ENCODE results near the gene SQOR.

Gene SQOR

DNA sequence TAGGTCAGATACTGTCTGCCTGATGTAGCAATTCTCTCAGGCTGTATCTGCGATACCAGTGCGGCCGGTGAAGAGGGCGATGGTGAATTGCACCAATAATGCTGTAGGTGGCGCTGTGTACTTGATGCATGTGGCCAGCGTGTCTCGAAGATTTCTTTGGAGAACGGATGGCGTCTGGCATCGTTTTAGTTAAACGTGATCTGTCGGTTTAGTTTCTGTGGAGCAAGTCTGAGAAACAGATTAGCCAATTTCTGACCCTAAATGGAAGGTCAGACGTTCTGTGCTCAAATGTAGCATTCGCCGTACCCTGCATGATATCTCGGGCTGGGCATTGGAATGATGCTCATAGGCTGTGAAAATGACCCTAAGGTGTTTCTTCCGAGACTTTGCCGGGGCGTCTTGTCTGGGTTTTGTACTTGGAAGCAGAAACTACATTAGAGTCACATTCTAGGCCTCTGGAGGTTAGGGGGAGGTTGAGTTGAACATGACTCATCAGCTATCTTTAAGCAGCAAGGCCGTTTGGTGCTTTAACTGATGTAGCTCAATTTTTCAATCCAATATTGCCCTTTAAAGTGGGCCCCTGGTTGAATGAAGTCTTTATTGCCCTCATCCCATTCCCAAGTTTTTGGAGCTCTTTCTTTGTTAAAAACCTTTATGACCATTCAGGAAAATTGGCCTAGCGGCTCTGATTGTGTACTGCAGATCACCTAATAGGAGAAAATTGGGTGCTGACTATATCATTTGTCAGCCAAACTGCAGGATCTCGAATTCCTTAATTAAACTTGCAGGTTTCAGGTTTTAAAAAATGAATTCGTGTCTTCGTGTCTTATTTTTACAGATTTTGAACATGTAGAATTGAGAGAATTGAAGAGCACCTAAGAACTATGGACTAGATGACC, 80.0 kb downstream of the SQOR start:
- peak; percentile 65 for DNase-seq

DNA sequence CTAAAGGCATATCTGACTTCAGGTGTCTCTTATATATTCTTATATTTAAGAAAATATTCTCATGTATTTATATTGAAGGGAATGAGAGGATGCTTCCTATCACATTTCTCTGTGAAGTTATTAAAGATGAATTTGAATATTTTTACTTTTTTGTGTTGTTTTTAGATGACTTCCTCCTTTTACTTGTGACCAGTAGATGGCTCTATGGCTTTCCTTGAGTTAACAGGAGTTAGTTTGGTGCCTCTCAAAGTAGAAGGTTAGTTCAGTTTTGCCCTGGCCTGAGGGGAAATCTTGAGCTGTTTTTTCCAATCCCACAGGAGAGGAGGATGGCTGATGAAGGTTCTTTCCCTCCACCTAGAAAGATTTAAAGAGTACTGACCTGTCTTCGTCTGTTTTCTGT, 80.7 kb downstream of the SQOR start:
- peak; percentile 7 for DNase-seq

DNA sequence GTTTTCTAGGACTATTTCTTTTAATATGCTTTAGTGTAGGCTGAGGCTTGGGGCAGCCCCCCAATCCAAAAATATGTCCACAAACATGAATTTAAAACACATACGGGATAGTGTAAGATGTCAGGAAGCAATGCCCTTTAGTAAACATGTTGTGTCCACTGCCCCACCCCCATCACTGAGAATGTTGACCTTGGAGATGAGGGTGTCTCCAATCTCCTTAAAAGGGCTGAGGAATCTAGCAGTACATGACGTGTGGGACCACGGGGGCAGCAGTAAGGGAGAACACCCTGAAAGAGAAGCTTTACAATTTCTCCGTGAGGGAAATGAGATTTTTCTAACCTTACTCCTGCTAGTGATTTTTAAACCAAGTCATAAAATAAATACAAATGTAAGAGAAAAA, 84.7 kb downstream of the SQOR start:
- no peak for DNase-seq

DNA sequence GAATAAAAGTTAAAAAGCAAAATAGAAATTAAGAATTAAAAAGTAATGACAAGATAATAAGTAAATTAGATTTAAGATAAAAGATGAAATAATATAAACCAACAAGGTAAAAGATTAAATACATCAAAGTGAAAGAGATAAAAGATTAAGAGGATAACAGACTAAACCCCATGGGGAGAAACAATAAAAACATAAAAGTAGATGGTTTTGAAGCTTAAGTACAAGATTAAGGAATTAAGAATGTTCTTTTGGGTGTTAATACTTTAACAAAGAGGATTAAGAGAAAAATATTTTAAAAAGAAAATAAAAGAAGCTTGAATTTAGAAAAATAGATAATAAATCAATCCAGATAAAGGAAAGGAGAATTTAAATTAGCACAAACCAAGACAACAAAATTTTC, 85.4 kb downstream of the SQOR start:
- no peak for DNase-seq

DNA sequence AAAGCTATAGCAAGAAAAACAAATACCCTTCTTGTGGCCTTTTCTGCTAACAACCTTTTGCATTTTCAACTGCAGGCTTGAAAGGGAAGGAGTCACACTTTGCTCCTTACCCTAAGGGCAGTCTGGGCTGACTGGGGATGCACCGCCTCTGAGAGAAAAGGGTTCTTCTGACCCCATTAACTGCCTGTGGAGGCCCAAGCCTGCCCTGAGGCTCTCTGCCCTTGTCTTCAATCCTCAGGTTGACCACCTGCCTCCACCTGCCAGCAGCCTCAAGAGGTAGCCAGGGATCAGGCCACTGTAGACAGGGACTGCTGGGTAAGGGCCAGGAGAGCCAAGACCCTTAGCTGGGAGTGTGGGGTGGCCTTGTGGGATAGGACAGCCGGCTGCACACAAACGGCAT, 93.8 kb downstream of the SQOR start:
- no peak for DNase-seq

DNA sequence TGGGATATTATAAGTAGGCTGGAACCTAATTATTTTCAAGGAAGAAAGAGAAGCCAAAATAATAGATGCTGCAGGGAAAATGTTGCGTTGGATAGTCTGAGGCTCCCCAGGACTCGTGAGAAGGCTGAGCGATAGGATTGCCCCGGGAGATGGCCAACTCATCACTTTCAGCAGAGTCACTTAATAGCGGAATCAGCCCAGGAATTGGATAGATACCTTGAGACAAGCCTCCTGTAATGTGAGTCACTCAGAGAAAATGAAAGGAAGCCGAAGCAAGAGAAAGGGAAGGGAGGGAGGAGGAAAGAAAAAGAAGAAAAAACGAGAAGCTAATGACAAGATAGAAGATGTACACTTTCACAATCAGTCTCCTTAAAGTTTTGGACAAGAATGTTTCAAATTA, 94.3 kb downstream of the SQOR start:
- DNase-seq: peak; percentile 10

DNA sequence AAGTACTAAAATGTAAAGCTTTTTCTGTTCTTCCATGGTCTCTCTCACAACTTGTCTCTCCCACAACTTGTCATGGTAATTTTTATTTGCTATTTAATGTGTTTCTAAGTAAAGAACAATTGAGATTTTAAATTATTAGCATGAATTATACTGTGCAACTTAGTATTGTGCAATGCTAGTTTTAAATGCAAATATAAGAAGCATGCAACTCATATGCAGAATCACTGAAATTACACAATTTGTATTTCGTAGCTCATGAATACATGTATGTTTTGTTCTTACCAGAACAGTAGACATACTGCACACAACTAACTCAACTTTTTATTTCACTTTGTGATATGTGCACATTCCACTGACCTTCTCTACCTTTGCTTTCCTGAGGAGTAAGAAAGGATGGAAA, 96.5 kb downstream of the SQOR start:
- DNase-seq: no peak

DNA sequence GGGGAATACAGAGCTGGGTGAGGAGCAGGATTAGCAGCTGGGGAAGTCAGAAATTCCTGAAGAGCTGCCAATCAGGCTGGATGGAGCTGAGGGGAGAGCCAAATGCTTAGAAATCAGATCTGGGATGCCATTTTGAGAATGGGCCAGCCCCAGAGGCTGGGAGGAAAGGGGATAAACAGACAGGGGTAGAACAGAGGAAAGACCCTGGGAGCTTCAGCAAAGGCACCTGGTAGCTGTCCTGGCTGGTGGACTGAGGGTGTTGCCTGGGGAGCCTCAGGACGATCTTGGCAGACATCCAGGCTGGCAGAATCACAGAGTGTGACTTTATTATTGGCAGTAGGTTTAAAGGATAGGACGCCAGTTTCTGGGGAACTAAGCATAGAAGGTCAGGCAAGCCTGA, 97.8 kb downstream of the SQOR start:
- no peak for DNase-seq

DNA sequence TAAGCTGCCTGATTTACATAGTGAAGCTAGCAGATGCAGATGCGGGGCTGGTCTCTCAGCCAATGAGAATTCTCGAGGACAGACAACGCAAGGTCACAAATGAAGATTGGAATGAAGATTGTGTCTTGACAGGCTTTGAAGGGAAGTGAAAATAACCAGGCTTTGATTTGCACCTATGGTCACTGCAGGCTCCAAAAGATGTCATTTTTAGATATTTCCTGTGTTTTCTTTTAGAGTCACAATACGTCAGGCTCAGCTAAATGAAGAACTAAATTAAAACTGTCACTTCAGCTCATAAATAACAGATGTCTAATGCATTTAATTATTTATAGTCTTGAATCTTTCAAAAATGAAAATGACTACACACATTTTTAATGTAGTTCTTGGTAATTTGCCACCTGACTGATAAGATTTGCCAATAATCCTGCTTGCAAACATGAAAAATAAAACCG, 99.5 kb downstream of the SQOR start:
- DNase-seq: no peak

Measured in fibroblast of skin of right biceps (primary cell).